Breast epithelium (tissue), 3 donors: Measurements from ENCODE around the gene METRN.

Experiments
- POLR2A ChIP-seq: fragments of 450-650 bp; IDR thresholded peaks from one replicate; pipeline ENCODE4 v1.6.1; 2016; ENCODE audit warnings: antibody characterized with exemption, mild to moderate bottlenecking, moderate library complexity
- TF ChIP-seq, protein P1 (sequence below), 3 donors: fragments of 450-650 bp; IDR thresholded peaks; one replicate each; pipeline ENCODE4 v1.5.1; 2016 to 2017; ENCODE audit warnings: antibody characterized with exemption in 3 of 3, mild to moderate bottlenecking in 3 of 3, moderate library complexity in 3 of 3

DNA sequence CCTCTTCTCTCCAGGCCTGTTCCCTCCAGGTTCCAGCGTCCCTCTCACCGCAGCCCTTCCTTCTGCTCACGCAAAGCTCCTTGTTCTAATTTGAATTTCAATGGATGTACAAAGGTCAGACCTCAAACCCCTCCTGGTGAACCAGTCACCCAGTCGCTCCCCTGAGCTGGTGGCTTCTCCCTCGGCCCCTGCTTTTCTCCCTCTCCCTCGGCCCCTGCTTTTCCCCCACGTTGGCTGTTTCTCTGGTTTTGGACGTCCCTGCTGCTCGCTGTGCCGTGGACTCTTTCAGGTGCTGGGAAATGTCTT lies 37.0 kb downstream of the METRN start:
- TF ChIP-seq POLR2A = no peak
- TF ChIP-seq, protein P1, sequence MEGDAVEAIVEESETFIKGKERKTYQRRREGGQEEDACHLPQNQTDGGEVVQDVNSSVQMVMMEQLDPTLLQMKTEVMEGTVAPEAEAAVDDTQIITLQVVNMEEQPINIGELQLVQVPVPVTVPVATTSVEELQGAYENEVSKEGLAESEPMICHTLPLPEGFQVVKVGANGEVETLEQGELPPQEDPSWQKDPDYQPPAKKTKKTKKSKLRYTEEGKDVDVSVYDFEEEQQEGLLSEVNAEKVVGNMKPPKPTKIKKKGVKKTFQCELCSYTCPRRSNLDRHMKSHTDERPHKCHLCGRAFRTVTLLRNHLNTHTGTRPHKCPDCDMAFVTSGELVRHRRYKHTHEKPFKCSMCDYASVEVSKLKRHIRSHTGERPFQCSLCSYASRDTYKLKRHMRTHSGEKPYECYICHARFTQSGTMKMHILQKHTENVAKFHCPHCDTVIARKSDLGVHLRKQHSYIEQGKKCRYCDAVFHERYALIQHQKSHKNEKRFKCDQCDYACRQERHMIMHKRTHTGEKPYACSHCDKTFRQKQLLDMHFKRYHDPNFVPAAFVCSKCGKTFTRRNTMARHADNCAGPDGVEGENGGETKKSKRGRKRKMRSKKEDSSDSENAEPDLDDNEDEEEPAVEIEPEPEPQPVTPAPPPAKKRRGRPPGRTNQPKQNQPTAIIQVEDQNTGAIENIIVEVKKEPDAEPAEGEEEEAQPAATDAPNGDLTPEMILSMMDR (IDR thresholded peaks at IDR 0.05) = no peak
